Pons (tissue), 1 donor: Measurements from ENCODE around the gene TSTD1.
"Not testable (repeated sequence)": the region's sequence is repeated elsewhere in the genome, so short reads cannot be mapped to it uniquely, and the experiment has no call there.

Experiments
- DNase-seq: peaks from one replicate; pipeline ENCODE4 v3.0.0-alpha.2; 2016; ENCODE audit warnings: low spot score

TSTD1 gene

DNA sequence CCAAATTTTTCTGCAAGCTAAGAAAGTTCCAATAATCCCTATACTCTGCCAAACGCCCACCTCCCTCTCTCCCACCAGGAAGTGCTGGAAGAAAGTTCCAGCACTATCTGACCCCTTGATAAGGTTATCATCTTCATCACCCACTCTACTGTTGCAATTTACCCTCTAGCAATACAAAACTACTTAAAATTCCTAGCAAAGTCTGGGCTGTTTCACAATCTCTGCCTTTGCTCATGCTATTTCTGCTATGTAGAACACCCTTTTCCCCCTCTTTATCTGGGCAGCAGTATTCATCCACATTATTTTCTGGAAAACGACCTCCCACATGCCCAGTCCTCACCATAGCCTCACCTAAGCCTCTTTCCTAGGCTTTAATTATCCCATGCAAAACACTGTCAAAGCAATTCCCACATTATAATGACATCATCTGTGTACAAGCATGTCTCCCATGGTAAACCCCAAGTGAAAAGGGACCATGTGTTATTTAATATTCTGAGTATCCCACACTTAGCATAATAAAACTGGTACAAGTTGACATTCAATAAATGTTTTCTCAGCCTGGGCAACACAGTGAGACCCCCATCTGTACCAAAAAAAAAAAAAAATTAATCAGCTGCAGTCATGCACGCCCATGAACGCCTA lies 29.8 kb downstream of the TSTD1 start:
- no peak for DNase-seq

DNA sequence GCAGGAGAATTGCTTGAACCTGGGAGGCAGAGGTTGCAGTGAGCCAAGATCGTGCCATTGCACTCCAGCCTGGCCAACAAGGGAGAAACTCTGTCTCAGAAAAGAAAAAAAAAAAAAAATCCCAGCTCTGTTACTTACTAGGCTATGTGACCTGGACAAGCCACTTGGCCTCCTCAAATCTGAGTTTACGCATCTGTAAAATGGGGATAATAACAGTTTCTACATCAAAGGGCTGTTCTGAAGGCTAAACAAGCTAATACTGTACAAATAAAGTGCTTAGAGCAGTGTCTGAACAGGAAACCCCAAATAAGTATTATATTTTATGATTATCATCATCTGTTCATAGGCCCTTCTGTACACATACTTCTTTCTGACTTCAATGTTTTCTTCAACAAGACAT lies 31.4 kb downstream of the TSTD1 start:
- DNase-seq: no peak

DNA sequence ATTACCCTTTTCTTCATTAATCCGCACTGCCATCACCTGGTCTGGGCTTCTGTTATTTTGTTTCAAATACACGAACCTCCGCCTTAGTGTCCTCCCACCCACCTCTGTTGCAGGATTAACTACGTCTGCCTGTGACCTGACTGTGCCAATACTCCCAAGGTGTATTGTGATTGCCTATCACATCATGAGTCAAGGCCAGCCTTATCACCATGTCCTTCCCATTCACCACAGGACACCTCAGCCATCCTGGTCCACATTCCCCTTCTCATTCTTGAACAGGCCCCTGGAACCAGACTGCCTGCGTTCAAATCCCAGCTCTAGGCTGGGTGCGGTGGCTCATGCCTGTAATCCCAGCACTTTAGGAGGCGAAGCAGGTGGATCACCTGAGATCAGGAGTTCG lies 32.2 kb downstream of the TSTD1 start:
- DNase-seq: no peak

DNA sequence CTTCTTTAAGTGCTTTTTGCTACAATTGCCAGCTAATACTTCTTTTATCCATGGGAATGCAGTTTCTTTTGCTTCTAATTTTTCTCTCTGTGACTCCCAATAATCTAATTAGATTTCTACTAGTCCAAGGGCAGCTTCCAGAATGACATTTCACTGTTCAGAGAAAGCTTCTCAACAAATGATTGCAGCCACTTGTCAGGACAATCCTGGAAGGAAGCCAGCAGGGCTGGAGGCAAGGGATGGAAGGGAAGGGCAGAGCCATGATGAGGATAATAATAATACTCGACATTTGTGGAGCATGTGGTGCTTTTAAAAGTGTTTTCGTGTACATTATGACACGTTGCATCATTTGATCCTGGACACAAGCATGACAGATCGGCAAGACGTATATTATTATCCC lies 37.2 kb downstream of the TSTD1 start:
- no peak for DNase-seq

DNA sequence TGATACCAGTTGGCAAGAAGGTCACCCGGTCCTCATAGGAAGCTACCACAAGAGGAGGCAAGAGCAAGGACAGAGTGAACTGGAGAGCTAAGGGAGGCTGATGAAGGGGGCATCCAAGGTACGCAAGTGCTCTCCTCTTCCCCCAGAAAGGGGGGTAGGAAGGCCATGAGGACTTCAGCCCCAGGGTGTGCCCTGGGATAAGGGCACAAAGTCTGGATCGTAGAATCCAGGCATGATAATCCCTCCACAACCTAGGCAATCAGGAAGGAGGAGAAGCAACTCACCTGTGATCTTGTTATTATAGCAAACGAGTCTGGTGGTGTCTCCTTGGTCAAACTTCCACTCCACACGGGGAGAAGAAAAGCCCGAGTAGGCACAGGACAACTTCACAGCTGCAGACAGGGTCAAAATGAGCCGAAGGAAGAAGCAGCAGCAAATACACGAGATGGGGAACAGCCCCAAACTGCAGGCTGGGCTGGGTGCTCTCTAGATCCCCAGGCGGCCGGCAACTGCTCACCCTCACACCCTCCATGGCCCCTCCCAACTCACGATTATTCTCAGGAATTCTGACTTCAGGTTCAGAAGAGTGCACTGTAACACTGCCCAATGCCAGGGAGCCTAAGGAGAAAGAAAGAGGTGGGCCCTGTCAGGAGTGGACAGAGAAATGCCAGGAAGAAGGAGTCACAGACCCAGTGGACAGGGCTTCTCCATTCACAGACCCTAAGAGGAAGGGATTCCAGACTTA lies 37.9 kb downstream of the TSTD1 start:
- no peak for DNase-seq

DNA sequence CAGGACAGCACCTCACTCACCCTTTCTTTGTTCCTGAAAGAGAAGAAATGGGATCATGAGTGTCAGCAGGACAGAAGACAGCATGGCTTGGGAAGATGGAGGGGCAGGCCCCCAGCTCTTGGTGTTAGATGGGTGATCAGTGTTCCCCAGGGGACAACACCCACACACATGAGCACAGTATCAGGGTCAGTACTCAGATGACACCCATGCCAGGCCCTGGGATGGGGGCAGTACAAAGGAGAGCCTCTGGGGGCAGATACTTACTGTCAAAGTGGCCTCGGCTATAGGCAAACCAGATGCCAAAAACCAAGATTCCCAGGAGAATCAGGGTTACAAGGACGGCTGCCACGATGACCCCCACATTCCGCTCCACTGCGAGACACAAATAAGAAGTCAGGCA lies 39.4 kb downstream of the TSTD1 start:
- DNase-seq: no peak

DNA sequence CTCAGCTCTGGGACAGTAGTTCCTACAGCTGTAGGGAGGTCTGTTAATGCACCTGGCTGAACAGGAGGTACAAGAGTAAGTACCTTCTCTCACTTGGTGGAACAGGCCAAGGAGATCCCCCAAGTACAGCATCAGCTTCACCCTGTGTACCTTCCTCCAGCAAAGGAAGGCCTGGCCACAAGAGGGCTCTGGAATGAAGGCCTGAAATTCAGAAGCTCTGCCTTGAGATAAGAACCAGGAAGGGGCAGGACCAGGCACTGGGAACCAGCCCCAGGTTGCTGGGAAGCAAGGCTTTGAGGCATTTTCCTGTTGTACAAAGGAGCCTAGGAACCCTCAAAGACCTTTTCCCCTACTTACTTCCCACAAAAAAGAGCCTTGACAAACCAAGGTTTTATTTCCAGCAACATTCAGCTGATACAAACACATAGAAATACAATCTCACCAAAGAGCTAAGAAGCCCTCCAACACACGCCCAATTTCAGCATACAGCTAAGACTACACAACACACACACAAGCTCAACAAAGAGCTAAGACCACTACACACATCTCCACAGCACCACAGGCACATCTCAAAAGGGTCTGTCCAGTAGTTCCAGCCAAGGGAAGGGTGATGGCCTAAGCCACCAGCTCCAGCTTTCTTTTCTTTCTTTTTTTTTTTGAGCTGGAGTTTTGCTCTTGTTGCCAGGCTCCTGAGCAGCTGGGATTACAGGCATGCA lies 41.3 kb downstream of the TSTD1 start:
- peak; percentile 64 for DNase-seq

DNA sequence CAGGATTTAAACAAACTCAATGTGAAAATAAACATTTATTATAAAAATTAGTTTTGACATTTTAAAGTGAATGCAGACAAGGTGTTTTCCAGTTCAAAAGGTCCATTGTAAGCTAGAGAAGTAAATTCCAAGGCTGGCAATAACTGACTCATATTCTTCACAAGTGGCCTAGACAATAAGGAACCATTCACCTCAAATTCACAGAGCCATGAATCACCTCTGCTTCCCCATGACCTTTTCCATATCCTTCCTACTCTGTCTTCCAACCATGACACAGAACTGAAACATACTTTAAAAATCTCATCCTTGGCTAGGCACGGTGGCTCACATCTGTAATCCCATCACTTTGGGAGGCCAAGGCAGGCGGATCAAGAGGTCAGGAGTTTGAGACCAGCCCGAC lies 42.6 kb downstream of the TSTD1 start:
- no peak for DNase-seq

DNA sequence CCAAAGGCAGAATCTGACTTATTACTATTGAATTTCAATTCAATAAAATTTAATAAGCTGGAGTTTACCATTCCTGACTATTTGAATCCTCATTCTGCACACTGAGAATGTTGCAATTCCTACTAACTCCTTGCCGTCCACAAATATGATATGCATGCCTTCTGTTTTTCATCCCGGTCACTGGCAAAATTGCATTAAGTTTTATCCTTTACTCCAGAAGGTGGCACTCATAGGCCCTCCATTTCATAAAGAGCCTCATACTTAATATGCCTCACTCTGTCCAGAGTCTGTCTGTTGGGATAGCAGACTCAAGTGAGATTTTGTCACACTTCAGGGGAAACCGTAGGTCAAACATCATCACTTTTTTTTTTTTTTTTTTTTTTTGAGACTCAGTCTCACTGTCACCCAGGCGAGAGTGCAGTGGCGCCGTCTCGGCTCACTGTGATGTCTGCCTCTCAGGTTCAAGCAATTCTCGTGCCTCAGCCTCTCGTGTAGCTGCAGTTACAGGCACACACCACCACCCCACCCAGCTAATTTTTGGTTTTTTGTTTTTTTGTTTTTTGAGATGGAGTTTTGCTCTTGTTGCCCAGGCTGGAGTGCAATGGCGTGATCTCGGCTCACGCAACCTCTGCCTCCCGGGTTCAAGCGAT lies 45.1 kb downstream of the TSTD1 start:
- DNase-seq: peak; percentile 32

DNA sequence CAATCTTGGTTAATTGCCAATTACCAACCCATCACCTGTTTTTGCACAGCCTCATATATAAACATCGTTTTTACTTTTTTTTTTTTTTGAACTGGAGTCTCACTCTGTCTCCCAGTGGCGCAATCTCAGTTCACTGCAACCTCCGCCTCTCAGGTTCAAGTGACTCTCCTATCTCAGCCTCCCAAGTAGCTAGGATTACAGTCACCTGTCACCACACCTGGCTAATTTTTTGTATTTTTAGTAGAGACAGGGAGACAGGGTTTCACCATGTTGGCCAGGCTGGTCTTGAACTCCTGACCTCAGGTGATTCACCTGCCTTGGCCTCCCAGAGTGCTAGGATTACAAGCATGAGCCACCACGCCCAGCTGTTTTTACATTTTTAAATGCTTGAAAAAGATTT lies 46.7 kb downstream of the TSTD1 start:
- DNase-seq: not testable (repeated sequence)
